LHCN-M2 (cell line): Measurements from ENCODE around the gene TMEM54. TPM values are rescaled to one million over a fixed set of nuclear protein-coding genes. Genes with fewer than 3 reads are reported as not detected.
"Not testable (repeated sequence)": the region's sequence is repeated elsewhere in the genome, so short reads cannot be mapped to it uniquely, and the experiment has no call there.

Experiments
- DNase-seq: peaks from one replicate; pipeline ENCODE4 v3.0.0-alpha.2; 2012; ENCODE audit warnings: low read depth
- total RNA-seq: library from RNA; depleted of rRNA; stranded (reverse); fragments of >200 nt; gene quantifications from 2 replicates; pipeline ENCODE4 v1.2.3, GENCODE V29; 2014

The TMEM54 gene
- total RNA-seq, 1 experiment from 2014 or later = 60.5 TPM

DNA sequence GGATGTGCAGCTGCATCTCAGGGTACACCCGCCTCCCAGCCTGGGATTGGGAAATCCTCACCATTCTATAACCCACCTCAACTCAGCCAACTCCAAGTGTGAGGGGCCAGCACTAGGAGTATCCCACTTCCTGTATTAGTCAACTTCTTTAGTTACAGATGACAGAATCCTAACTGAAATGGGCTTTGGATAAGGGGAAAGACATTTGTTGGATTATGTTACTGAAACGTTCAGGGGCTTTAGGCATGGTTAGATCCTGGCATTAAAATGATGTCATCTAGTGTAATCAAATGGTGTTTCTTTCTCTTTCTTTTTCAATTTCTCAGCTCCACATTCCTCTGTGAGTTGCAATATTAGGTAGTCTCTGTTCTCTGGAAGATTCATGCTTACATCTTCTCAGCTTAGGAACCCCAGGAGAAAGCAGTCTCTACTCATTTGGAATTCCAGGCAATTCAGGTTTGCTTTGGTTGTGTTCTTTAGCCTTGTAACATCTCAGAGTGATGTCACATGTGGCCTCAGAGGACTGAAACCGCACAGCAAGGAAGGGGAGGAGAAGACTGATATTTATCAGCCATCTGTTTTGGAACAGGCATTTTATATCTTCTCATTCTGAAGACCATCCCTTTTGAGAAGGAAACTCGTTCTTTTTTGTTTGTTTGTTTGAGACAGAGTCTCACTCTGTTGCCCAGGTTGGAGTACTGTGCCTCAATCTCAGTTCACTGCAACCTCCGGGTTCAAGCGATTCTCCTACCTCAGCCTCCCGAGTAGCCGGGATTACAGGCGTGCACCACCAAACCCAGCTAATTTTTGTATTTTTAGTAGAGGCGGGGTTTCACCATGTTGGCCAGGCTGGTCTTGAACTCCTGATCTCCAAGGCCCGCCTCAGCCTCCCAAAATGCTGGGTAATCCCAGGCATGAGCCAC lies 18.9 kb upstream of the TMEM54 start:
- peak; percentile 69 for DNase-seq

DNA sequence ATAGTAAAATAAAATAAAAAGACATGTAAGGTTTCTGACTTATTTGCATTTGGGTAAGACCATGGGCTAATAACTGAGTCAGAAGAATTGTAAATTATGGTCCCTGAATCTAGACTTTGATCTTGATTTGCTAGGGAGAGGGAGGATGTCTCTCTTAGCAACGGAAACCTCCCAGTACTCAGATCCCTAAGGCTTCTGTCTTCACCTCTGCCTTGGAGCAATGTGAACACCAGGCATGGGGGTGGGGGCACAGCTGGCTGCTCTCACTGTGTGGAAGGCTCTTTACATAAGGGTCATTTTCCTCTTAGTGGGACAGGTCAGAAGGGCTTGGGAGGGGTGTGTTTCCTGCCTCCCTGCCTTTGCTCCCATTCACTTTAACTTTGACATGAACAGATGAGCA lies 17.0 kb upstream of the TMEM54 start:
- no peak for DNase-seq

DNA sequence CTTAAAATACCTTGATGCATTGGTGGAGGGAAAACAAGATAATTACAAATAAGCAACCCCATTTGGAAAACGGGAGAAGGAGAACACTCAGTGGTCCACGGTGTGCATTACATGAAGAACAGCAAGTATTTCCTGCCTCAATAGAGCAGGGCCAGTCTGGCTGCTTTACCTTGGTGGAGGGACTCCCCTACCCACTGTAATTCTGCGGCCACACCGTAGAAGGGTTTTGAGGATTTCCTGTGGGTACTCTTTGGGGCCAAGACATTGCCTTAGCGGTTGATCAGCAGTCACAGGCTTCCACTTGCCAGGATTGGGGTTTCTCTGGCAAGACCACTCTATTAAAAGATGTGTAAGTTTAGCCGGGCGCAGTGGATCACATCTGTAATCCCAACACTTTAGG lies 16.3 kb upstream of the TMEM54 start:
- DNase-seq = no peak

DNA sequence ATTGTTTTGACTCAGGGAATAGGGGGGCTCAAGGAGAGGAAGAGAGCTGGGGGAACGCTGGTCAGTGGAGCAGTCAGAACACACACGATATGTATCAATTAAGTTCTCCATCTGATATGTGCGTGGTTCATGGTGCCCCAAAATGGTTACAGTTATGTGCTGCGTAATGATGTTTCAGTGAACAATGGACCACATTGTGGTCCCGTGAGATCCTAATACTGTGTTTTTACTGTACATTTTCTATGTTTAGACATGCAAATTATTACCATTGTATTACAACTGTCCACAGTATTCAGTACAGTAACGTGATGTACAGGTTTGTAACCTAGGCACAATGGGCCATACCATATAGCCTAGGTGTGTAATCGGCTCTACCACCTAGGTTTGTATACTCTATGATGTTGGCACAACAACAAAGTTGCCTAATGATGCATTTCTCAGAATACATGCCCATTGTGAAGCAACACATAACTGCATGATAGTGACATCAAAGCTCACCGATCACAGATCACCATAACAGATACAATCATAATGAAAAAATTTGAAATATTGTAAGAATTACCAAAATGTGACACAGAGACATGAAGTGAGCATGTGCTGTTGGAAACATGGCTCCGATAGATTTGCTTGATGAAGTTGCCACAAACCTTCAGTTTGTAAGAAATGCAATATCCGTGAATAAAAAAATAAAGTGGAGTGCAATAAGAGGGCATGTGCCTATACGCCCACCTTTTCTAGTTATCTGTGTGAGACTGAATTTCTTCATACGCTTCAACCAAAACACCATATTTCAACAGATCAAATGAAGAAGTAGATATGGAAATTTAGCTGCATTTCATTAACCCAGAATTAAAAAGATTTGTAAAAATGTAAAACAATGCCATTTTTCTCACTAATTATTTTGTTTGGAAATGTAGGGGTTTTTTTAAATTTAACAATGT lies 14.8 kb upstream of the TMEM54 start:
- peak; percentile 42 for DNase-seq

DNA sequence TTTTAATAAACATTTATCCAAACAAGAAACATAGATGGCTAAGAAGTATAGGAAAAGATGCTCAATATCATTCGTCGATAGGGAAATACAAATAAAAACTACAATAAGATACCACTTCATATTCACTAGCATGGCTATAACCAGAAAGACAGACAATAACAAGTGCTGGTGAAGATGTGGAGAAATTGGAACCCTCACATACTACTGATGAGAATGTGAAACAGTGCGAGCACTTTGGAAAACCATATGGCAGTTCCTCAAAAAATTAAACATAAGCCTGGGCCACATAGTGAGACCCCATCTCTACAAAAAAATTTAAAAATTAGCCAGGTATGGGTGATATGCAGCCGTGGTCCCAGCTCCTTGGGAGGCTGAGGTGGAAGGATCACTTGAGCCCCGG lies 9.1 kb upstream of the TMEM54 start:
- DNase-seq = no peak

DNA sequence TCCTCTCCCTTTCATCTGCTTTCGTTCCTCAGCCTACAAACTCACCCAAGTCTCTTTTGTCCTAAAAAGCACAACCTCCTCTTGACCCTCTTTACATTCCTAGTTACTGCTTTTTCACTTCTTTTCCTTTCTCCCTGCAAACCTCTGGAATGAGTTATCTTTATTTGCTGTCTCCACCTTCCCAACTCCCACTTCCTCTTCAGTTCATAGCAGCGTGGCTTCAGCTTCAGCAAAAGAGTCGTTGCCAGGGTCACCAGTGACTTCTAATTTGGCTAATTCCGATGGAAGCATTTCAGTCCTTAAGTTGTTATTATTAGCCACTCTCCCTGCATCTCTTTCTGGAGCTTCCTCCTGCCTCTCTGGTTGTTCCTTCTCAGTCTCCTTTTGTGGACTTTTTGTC lies 6.2 kb upstream of the TMEM54 start:
- no peak for DNase-seq

DNA sequence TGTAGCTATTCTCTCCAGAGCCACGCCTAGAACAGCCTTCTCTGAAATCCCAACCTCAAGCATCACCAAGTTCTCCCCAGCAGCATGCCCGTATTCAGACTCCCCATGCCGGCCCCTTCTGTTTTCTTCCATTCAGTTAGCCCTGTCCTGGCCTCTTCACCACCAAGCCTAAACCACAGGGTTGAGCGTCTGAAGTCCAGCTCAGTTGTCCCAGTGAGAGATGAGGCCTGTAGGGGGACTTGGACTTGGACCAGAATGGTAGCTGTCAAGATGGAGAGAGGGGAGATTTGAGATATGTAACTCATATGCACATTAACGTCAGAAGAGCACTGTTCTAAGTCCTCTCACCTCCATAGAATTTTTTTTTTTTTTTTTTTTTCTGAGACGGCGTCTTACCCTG lies 5.5 kb upstream of the TMEM54 start:
- DNase-seq = no peak

DNA sequence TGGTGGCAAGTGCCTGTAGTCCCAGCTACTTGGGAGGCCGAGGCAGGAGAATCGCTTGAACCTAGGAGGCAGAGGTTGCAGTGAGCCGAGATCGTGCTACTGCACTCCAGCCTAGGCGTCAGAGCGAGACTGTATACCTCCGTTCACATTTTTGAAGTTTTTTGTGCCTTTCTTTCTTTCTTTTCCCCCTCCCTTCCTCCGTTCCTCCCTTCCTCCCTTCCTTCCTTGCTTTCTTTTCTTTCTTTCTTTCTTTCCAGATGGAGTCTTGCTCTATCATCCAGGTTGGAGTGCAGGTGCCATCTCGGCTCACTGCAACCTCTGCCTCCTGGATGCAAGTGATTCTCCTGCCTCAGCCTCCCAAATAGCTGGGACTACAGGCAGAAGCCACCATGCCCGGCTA lies 4.4 kb upstream of the TMEM54 start:
- not testable (repeated sequence) for DNase-seq

DNA sequence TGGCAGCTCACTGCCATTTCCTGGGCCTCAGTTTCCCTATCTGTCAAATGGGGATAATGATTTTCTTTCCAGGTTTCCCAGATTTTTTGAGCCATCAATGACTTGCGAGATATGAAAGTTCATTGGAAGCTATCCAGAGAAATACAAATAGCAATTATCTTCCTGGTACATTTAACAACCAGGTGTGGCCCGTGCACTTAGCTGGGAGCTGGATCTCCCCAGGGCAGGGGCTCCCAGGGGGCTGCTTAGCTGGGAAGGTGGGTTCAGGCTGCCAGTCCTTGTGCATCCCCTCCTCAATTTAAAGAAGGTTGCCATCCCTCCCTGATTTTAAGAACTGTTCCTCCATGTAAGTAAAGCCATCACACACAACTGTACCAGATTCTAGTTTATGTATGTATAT lies 3.6 kb upstream of the TMEM54 start:
- DNase-seq = no peak

DNA sequence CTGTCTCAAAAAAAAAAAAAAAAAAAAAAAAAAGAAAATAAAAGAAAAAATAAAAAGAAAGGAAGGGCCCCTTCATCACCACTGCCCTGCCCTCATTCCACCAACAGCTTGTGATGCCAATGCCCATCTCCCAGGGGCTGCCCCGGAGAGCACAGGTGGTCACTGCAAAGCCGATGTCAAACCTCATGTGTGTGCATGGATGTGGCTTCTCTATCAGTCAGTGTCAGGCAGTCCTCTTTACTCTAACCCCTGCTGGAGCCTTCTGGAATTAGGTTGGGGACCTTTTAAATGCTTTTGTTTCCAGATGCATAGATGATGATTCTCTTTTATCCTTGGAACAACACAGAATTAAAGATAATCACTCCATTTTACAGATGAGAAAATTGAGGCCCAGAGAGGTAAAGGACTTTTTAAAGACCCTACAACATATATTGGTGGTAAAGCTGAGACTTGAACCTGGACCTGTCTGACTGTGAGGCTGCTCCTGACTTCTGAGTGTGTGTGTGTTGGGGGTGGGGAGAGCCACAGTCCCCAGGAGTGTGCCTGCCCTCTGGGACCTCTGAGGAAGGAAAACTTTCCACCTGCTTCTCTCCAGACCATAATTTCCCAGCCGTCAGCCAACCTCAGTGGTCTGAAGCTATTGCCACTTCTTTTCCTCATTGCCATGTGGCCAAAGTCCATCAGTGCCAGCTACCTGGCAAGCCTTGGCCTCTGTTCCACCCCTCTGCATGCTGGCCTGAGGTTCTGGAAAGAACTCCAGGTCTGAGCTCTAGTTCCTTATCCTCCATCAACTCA lies 3.0 kb upstream of the TMEM54 start:
- no peak for DNase-seq

DNA sequence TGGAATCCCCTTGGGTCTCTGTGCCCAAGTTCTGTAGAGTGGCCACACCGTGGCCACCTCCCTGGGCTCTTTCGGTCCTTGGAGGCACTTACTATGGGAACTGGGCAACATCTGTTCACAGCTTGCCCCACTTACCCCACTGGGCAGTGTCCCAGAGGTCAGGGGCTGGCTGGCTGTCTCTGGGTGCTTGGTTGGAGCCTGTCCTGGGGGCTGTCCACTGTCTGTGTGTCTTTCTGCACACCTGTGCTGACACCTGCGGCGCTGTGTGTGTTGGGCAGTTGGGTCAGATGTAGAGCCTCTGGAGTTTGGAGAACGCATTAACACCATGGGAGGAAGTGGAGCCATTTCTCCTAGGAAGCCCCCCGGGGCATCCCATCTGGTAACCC lies 1.3 kb upstream of the TMEM54 start:
- DNase-seq = no peak

DNA sequence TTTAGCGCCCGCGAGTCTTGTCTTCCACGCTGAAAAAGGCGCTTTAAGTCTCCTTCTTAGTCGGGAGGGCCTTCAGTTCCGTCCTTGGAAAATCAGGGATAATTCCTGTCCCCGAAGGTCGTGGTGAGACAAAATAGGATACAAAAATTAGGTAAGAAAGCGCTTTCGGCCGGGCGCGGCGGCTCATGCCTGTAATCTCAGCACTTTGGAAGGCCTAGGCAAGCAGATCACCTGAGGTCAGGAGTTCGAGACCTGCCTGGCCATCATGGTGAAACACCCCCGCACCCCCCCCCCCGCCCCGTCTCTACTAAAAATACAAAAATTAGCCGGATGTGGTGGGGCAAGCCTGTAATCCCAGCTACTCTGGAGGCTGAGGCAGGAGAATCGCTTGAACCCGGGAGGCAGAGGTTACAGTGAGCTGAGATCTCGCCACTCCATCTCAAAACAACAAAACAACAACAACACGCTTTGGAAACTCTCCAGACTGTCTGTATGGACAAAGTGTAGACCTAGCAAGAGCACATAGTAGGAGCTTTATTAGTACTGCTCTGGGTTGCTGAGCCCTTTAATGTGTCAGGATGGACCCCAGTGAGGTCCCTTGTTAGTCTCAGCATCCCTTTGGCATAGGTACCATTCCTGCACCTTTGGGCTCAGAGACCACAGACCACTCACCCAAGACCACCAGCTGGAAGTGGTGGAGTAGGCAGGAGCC lies 790 bp upstream of the TMEM54 start:
- no peak for DNase-seq

DNA sequence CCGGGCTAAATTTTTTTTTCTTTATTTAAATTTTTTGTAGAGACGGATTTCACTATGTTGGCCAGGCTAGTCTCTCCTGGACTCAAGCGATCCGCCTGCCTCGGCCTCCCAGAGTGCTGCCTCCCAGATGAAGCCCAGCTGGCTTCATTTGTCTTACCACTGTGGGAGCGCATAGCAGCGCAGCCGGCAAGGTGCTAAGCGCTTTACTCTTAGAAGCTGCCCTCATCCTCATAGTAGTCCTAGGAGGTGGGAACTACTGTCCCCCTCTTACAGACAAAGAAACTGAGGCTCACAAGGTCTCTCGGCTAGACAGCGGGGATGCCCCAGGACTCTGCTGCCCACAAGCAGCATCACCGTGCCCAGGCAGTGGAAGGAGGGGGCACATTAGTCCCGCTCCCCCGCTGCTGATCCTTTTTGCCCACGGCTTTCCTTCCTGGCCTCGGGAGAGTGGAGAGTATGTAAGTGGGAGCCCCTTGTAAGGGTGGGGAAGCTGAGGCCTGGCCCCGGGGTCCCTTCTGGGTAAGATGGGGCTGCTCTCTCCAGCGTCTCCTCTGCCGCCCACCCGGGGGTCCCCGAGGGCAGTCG lies 726 bp downstream of the TMEM54 start:
- no peak for DNase-seq

DNA sequence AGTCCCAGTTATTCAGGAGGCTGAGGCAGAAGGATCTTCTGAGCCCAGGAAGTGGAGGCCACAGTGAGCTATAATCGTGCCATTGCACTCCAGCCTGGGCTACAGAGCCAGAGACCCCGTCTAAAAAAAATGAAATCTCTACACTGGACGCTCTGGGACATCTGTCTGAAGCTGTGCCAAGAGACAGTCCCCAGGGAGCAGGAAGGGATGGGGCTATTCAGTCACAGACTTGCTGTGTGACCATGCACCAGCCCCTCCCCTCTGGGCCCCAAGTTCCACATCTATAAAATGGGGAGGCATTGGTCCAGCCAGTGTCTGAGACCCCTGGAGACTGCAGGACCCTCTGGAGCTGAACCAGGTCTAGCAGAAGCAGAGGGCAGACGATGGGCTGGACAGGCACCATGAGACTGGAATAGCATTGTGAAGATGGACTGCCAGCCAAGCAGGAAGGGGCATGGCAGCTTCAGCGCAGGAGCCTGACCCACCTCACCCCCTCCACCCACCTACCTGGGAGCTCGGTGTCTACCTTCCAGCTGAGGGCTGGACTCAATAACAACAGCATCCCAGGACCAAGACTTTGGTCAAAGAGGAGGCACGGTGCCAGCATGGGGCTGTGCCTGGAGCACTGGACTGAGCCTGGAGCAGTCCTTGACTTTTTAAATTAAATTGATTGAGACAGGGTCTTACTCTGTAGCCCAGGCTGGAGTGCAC lies 1.4 kb downstream of the TMEM54 start:
- DNase-seq = no peak

DNA sequence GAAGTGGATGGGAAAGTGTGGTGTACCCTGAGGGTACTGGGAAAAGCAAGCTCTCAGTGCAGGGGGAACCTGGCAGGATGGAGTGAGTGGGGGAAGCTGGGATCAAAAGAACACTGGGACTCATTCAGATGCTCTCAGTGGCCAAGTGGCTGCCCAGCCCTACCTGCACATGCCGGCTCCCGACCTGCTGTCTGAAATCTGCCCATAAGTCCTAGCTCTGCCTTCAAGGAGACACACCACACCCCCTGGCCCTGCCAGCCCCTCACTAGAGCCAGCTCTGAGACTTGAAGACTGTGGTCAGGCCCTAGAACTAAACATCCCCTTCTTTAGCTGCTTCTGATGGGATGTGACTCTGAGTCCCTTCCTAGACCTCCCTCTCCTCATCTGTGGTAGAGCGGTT lies 2.2 kb downstream of the TMEM54 start:
- no peak for DNase-seq

DNA sequence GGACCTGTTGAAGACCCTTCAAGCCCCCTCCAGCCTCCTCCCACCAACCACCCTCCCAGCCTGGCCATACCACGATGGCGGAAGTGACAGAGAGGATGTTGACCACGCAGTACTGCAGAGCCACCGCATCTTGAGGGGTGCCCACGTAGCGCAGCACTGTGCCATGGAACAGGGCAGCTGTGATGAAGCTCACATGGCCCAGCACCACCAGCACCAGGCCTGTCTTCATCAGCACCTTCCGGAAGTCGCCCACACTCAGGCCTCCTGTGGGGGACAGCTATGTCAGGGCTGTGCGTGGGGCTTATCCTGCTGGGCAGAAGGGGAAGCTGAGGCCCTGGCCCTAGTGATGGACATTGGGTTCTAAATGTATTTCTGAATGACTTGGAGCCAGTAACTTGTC lies 3.1 kb downstream of the TMEM54 start:
- no peak for DNase-seq

DNA sequence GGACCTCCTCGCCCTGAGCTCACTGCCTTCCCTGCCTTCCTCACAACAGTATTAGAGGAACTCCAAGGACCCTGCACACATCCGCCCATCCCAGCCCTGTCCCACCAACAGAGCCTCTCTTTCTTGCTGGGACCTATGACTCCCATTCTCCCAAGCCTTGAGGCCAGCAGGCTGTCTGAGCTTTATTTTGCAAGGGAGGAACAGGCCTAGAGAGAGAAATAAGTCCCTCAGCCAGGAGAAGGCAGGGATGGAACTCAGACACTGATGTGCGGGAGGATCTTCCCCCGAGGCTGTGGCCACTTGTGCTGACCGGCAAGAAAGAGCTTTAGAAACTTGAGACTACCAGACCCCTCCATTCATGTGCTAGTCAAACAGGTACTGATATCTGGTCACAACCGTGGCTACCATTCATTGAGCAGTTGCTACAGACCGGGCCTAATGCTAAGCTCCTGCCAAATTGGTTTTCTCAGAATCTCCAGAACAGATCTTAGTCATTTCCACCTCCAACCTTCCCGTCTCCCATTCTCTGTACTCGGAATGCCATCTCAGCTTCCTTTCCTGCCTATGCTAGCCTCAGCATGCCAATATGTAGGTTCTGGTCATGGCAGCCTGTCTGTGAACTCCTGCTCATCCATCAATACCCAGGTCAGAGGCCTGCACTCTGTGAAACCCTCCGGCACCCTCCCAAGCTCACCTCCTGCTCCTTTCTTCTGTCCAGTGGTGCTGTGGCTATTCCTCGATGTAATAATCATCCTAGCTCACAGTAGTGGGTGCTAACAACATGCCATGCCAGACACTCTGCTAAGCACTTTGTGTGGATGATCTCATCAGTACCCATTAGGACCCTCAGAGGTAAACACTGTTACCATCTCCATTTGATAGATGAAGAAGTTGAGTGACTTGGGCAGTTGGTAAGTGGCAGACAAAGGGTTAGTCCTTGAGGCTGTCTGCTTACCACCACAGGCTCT lies 3.8 kb downstream of the TMEM54 start:
- DNase-seq = no peak

DNA sequence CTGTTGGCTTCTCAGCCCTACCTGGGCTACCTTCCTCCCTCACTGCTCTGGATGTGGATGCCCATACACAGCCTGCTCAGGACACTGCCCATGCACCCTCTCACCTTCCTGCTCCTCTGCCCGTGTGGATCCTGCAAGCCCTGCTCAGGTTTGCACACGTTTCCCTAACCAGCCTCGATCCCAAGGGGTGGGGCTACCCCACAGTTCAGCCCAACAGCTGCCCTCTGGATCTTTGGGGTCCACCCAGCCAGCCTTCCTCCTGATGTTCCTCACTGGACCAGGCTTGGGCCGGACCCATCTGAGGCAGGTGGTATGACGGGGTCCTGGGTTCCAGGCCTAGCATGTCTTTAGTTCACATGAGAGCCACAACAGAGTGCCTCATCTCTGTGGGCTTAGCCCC lies 4.7 kb downstream of the TMEM54 start:
- no peak for DNase-seq
